ENCODE data around the gene MUC21.

MUC21 gene

DNA sequence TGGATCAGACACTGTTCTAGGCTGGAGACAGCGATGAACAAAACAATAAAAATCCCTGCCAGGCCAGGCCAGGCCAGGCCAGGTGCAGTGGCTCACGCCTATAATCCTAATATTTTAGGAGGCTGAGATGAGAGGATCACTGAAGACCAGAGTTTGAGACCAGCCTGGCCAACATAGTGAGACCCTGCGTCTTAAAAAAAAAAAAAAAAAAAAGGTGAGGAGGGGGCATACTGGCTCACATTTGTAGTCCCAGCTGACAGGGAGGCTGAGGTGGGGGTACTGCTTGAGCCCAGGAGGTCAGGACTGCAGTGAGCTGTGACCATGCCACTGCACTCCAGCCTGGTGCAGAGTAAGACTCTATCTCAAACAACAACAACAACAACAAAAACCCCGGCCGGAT, 38.2 kb upstream of the MUC21 start:
- Histone ChIP-seq H3K14ac (ENCODE audit: low read length) (no peak overlapping the region), H3K27me3 (ENCODE audit: insufficient read depth, low read length) (no peaks in the 10 kb centered on the region), H4K8ac (ENCODE audit: low read depth, low read length) (no peak overlapping the region), H2BK120ac (ENCODE audit: insufficient read depth, low read length, poor library complexity) (no peak overlapping the region), H3K9me3 (ENCODE audit: insufficient read depth, low read depth, low read length) (peaks cover 6% of the 10 kb centered on the region), H3K23ac (ENCODE audit: low read length) (no peak overlapping the region), H3K36me3 (ENCODE audit: control insufficient read depth in 1 of 2, insufficient read depth in 2 of 2, low read length in 2 of 2) (no peaks in the 10 kb centered on the region), H4K91ac (ENCODE audit: low read depth, low read length) (no peak overlapping the region), H4K12ac (ENCODE audit: low read depth, low read length) (no peak overlapping the region), H3K9ac (ENCODE audit: low read length) (no peak overlapping the region), H3K27ac (ENCODE audit: low read depth, low read length) (no peak overlapping the region), H3K4me3 (ENCODE audit: low read depth, low read length) (no peak overlapping the region), H3K79me1 (ENCODE audit: low read length) (peaks cover 3% of the 10 kb centered on the region), H2AK5ac (ENCODE audit: low read length) (no peak overlapping the region), H3K79me2 (ENCODE audit: control insufficient read depth, insufficient read depth, low read length, poor library complexity) (no peaks in the 10 kb centered on the region), H3K4me1 (ENCODE audit: control insufficient read depth in 1 of 2, insufficient read depth in 2 of 2, low read length in 2 of 2) (peaks cover 6 to 7% of the 10 kb centered on the region in 2 experiments), H3K4ac (ENCODE audit: low read depth, low read length) (no peak overlapping the region), H2BK12ac (ENCODE audit: low read length) (no peak overlapping the region), H2AFZ (ENCODE audit: insufficient read depth, low read length, poor library complexity) (no peak overlapping the region), H3K18ac (ENCODE audit: low read length) (no peak overlapping the region), H2BK5ac (ENCODE audit: low read depth, low read length, poor library complexity) (no peak overlapping the region), H3K4me2 (ENCODE audit: low read length) (no peak overlapping the region)
- WGBS (ENCODE audit: extremely low coverage, insufficient coverage, insufficient read length): no CpG with 5 or more reads among the region's 5 CpGs
- DNase-seq: no peak

DNA sequence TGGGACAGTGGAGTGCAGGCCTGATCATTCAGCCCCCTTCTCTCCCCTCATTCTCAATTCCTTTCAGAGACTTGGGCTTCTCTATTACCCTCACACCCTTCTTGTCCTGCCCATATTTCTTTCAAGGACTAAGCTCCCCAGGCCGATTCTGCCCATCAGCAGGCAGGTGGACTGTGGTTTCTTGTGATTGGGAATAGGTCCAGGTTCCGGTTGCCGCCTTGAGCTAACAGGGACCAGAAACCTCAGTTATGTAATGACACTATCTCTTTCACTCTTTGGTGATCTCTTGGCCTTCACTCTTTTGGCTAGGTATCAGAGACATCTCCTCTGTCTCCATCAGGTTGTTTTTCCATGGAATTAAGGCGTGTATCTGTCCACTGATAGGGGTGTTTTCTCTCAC, 36.3 kb upstream of the MUC21 start:
- no peak overlapping the region for H2AK5ac ChIP-seq (ENCODE audit: low read length)
- no peak overlapping the region for H3K27ac ChIP-seq (ENCODE audit: low read depth, low read length)
- no peak overlapping the region for H3K4me3 ChIP-seq (ENCODE audit: low read depth, low read length)
- no peak overlapping the region for H2BK120ac ChIP-seq (ENCODE audit: insufficient read depth, low read length, poor library complexity)
- H3K4ac ChIP-seq (ENCODE audit: low read depth, low read length): no peak overlapping the region
- H3K4me2 ChIP-seq (ENCODE audit: low read length): no peak overlapping the region
- H3K79me1 ChIP-seq (ENCODE audit: low read length): peaks cover 3% of the 10 kb centered on the region
- H2BK12ac ChIP-seq (ENCODE audit: low read length): no peak overlapping the region
- DNase-seq: no peak
- no peak overlapping the region for H4K12ac ChIP-seq (ENCODE audit: low read depth, low read length)
- H3K36me3 ChIP-seq (ENCODE audit: control insufficient read depth in 1 of 2, insufficient read depth in 2 of 2, low read length in 2 of 2): no peaks in the 10 kb centered on the region
- H2BK5ac ChIP-seq (ENCODE audit: low read depth, low read length, poor library complexity): no peak overlapping the region
- H3K4me1 ChIP-seq (ENCODE audit: control insufficient read depth in 1 of 2, insufficient read depth in 2 of 2, low read length in 2 of 2): peaks cover 5 to 6% of the 10 kb centered on the region in 2 experiments
- no peak overlapping the region for H3K18ac ChIP-seq (ENCODE audit: low read length)
- no peaks in the 10 kb centered on the region for H3K79me2 ChIP-seq (ENCODE audit: control insufficient read depth, insufficient read depth, low read length, poor library complexity)
- WGBS (ENCODE audit: extremely low coverage, insufficient coverage, insufficient read length): no CpG with 5 or more reads among the region's 4 CpGs
- no peaks in the 10 kb centered on the region for H3K27me3 ChIP-seq (ENCODE audit: insufficient read depth, low read length)
- no peak overlapping the region for H3K14ac ChIP-seq (ENCODE audit: low read length)
- H4K91ac ChIP-seq (ENCODE audit: low read depth, low read length): no peak overlapping the region
- no peak overlapping the region for H3K23ac ChIP-seq (ENCODE audit: low read length)
- H2AFZ ChIP-seq (ENCODE audit: insufficient read depth, low read length, poor library complexity): no peak overlapping the region
- no peak overlapping the region for H4K8ac ChIP-seq (ENCODE audit: low read depth, low read length)
- no peak overlapping the region for H3K9ac ChIP-seq (ENCODE audit: low read length)
- H3K9me3 ChIP-seq (ENCODE audit: insufficient read depth, low read depth, low read length): peaks cover 9% of the 10 kb centered on the region

- Histone ChIP-seq H3K4me1 (ENCODE audit: control insufficient read depth in 1 of 2, insufficient read depth in 2 of 2, low read length in 2 of 2) (no peaks in the 10 kb centered on the region), H2BK120ac (ENCODE audit: insufficient read depth, low read length, poor library complexity) (no peak overlapping the region), H3K9me3 (ENCODE audit: insufficient read depth, low read depth, low read length) (peaks cover 9% of the 10 kb centered on the region), H4K91ac (ENCODE audit: low read depth, low read length) (no peak overlapping the region), H3K4ac (ENCODE audit: low read depth, low read length) (no peak overlapping the region), H3K14ac (ENCODE audit: low read length) (no peak overlapping the region), H3K9ac (ENCODE audit: low read length) (no peak overlapping the region), H3K79me2 (ENCODE audit: control insufficient read depth, insufficient read depth, low read length, poor library complexity) (no peaks in the 10 kb centered on the region), H4K12ac (ENCODE audit: low read depth, low read length) (no peak overlapping the region), H4K8ac (ENCODE audit: low read depth, low read length) (no peak overlapping the region), H2BK12ac (ENCODE audit: low read length) (no peak overlapping the region), H3K4me2 (ENCODE audit: low read length) (no peak overlapping the region), H2AK5ac (ENCODE audit: low read length) (no peak overlapping the region), H2BK5ac (ENCODE audit: low read depth, low read length, poor library complexity) (no peak overlapping the region), H2AFZ (ENCODE audit: insufficient read depth, low read length, poor library complexity) (no peak overlapping the region), H3K27ac (ENCODE audit: low read depth, low read length) (no peak overlapping the region), H3K27me3 (ENCODE audit: insufficient read depth, low read length) (peaks cover 5% of the 10 kb centered on the region), H3K23ac (ENCODE audit: low read length) (no peak overlapping the region), H3K36me3 (ENCODE audit: control insufficient read depth in 1 of 2, insufficient read depth in 2 of 2, low read length in 2 of 2) (no peaks in the 10 kb centered on the region), H3K4me3 (ENCODE audit: low read depth, low read length) (no peak overlapping the region), H3K79me1 (ENCODE audit: low read length) (no peaks in the 10 kb centered on the region), H3K18ac (ENCODE audit: low read length) (no peak overlapping the region)
- no CpG with 5 or more reads among the region's 6 CpGs for WGBS (ENCODE audit: extremely low coverage, insufficient coverage, insufficient read length)
- DNase-seq: no peak
Measured at GRCh38 chr6:30948811-30949210, 34.7 kb upstream of the MUC21 start.

- Histone ChIP-seq H3K27ac (ENCODE audit: low read depth, low read length) (no peak overlapping the region), H3K27me3 (ENCODE audit: insufficient read depth, low read length) (peaks cover 10% of the 10 kb centered on the region), H3K4me3 (ENCODE audit: low read depth, low read length) (no peak overlapping the region), H4K12ac (ENCODE audit: low read depth, low read length) (no peak overlapping the region), H2AK5ac (ENCODE audit: low read length) (no peak overlapping the region), H3K23ac (ENCODE audit: low read length) (no peak overlapping the region), H3K36me3 (ENCODE audit: control insufficient read depth in 1 of 2, insufficient read depth in 2 of 2, low read length in 2 of 2) (no peaks in the 10 kb centered on the region), H2BK12ac (ENCODE audit: low read length) (no peak overlapping the region), H4K91ac (ENCODE audit: low read depth, low read length) (no peak overlapping the region), H3K79me1 (ENCODE audit: low read length) (no peaks in the 10 kb centered on the region), H3K4ac (ENCODE audit: low read depth, low read length) (no peak overlapping the region), H3K14ac (ENCODE audit: low read length) (no peak overlapping the region), H2BK120ac (ENCODE audit: insufficient read depth, low read length, poor library complexity) (no peak overlapping the region), H3K9me3 (ENCODE audit: insufficient read depth, low read depth, low read length) (peaks cover 9% of the 10 kb centered on the region), H3K4me2 (ENCODE audit: low read length) (no peak overlapping the region), H3K9ac (ENCODE audit: low read length) (no peak overlapping the region), H2BK5ac (ENCODE audit: low read depth, low read length, poor library complexity) (no peak overlapping the region), H2AFZ (ENCODE audit: insufficient read depth, low read length, poor library complexity) (no peak overlapping the region), H3K18ac (ENCODE audit: low read length) (no peak overlapping the region), H3K79me2 (ENCODE audit: control insufficient read depth, insufficient read depth, low read length, poor library complexity) (no peaks in the 10 kb centered on the region), H4K8ac (ENCODE audit: low read depth, low read length) (no peak overlapping the region), H3K4me1 (ENCODE audit: control insufficient read depth in 1 of 2, insufficient read depth in 2 of 2, low read length in 2 of 2) (peaks cover 4 to 15% of the 10 kb centered on the region in 2 experiments)
- DNase-seq: no peak
- WGBS (ENCODE audit: extremely low coverage, insufficient coverage, insufficient read length): no CpG with 5 or more reads among the region's 5 CpGs
Measured at GRCh38 chr6:30951907-30952469, 31.5 kb upstream of the MUC21 start.
